Endothelial cell of umbilical vein (primary cell): Measurements from ENCODE around the gene ADAMTS6. TPM values are rescaled to one million over a fixed set of nuclear protein-coding genes. Genes with fewer than 3 reads are reported as not detected.

Experiments used
- BruUV-seq: library from RNA; stranded (reverse); fragments of 400-500 nt; replicated peaks from 2 replicates; lab custom pipeline; 2021; lab: Mats Ljungman, UMichigan
- CTCF ChIA-PET: fragments of 300-600, 350-600 bp; sonication (Branson Sonifier 250); formaldehyde crosslinking; loops from one replicate; lab custom pipeline; 2021; ENCODE audit warnings: antibody characterized with exemption, inconsistent platforms; lab: Charles Lee
- POLR2A ChIA-PET: fragments of 300-600, 350-600 bp; sonication (Branson Sonifier 250); formaldehyde crosslinking; loops from one replicate; lab custom pipeline; 2021; ENCODE audit warnings: antibody characterized with exemption, inconsistent platforms; lab: Charles Lee
- DNase-seq: peaks from one replicate; pipeline ENCODE4 v3.0.0-alpha.2; 2011; ENCODE audit warnings: low read depth, low spot score
- FAIRE-seq: peaks from 2 replicates; lab custom pipeline; 2011; peaks lifted over from hg19 to GRCh38; lab: Jason Lieb, UNC
- H2AFZ ChIP-seq: 2 replicates; pipeline ENCODE4 v1.6.0; 2012; ENCODE audit warnings: low read depth, low read length, control low read depth, inconsistent platforms
- H3K27ac ChIP-seq: 2 replicates; pipeline ENCODE4 v1.5.1; 2011; ENCODE audit warnings: low read depth, mild to moderate bottlenecking, control low read depth, low read length, moderate library complexity; ENCODE audit not compliant: insufficient read depth
- H3K27me3 ChIP-seq, 2 experiments: 2 replicates each; pipeline versions ENCODE4 v1.6.0 to v1.6.1; 2011; ENCODE audit warnings: low read length in 2 of 2, mixed read lengths in 1 of 2; ENCODE audit not compliant: control insufficient read depth in 2 of 2, insufficient read depth in 2 of 2
- H3K36me3 ChIP-seq, 2 experiments: 2 replicates in 1 of 2; 3 replicates in 1 of 2; pipeline ENCODE4 v1.5.1; 2011; ENCODE audit warnings: low read length in 2 of 2, mild to moderate bottlenecking in 1 of 2, moderate library complexity in 1 of 2; ENCODE audit not compliant: control insufficient read depth in 2 of 2, insufficient read depth in 2 of 2; ENCODE audit errors: extremely low read depth in 1 of 2
- H3K4me1 ChIP-seq: 3 replicates; pipeline ENCODE4 v1.5.1; 2011; ENCODE audit warnings: mild to moderate bottlenecking, low read length; ENCODE audit not compliant: control insufficient read depth, insufficient read depth; ENCODE audit errors: extremely low read depth
- H3K4me2 ChIP-seq: 2 replicates; pipeline ENCODE4 v1.6.1; 2011; ENCODE audit warnings: low read length, control low read depth, mixed read lengths; ENCODE audit not compliant: insufficient read depth
- H3K4me3 ChIP-seq, 3 experiments: fragments of 200-600 bp in 1 of 3; sonication (generic), shearing (Covaris generic) in 1 of 3; replicated peaks in 1 of 3; 2 replicates each; pipeline ENCODE4 v1.5.1; 2011 to 2016; ENCODE audit warnings: control low read depth in 3 of 3, low read length in 3 of 3, mild to moderate bottlenecking in 2 of 3, inconsistent platforms in 1 of 3, low read depth in 1 of 3, moderate library complexity in 1 of 3; ENCODE audit not compliant: insufficient read depth in 1 of 3
- H3K79me2 ChIP-seq: 2 replicates; pipeline ENCODE4 v1.6.0; 2012; ENCODE audit warnings: low read length, inconsistent platforms; ENCODE audit not compliant: control insufficient read depth, insufficient read depth
- H3K9ac ChIP-seq: replicated peaks from 2 replicates; pipeline ENCODE3; 2011; ENCODE audit warnings: low read length, control low read depth; ENCODE audit not compliant: insufficient read depth; ENCODE audit errors: extremely low read depth
- H3K9me1 ChIP-seq: replicated peaks from 3 replicates; pipeline ENCODE4 v1.6.0; 2011; ENCODE audit warnings: mild to moderate bottlenecking, low read length; ENCODE audit not compliant: control insufficient read depth, insufficient read depth; ENCODE audit errors: extremely low read depth
- H3K9me3 ChIP-seq: replicated peaks from 2 replicates; pipeline ENCODE4 v1.5.1; 2012; ENCODE audit warnings: low read length, inconsistent platforms; ENCODE audit not compliant: control insufficient read depth, insufficient read depth
- H4K20me1 ChIP-seq: replicated peaks from 2 replicates; pipeline ENCODE3; 2011; ENCODE audit warnings: mild to moderate bottlenecking, low read length; ENCODE audit not compliant: control insufficient read depth, insufficient read depth; ENCODE audit errors: extremely low read depth
- CTCF ChIP-seq, 2 donors: IDR thresholded peaks; 1 replicate in 1 of 2; 2 replicates in 1 of 2; pipeline ENCODE4 v1.5.1; 2011; ENCODE audit warnings: low read length in 2 of 2, mild to moderate bottlenecking in 2 of 2, moderate library complexity in 2 of 2, control low read depth in 1 of 2, inconsistent platforms in 1 of 2, low read depth in 1 of 2; ENCODE audit not compliant: insufficient read depth in 1 of 2; ENCODE audit errors: extremely low read depth in 1 of 2
- EZH2 ChIP-seq: IDR thresholded peaks from 2 replicates; pipeline ENCODE4 v1.6.1; 2012; ENCODE audit warnings: borderline replicate concordance, low read depth, mild to moderate bottlenecking, moderate library complexity, low read length, inconsistent platforms; ENCODE audit not compliant: severe bottlenecking
- FOS ChIP-seq: IDR thresholded peaks from 2 replicates; pipeline ENCODE4 v1.6.1; 2011; ENCODE audit warnings: mild to moderate bottlenecking, low read length, moderate library complexity, borderline replicate concordance; ENCODE audit not compliant: insufficient read depth
- GATA2 ChIP-seq: IDR thresholded peaks from 2 replicates; pipeline ENCODE4 v1.7.0; 2011; ENCODE audit warnings: low read depth, mild to moderate bottlenecking, moderate library complexity, mixed read lengths, low read length; ENCODE audit not compliant: insufficient read length, insufficient read depth
- JUN ChIP-seq: IDR thresholded peaks from 2 replicates; pipeline ENCODE4 v1.6.1; 2011; ENCODE audit warnings: borderline replicate concordance, low read depth; ENCODE audit not compliant: insufficient read length, insufficient read depth
- MAX ChIP-seq: IDR thresholded peaks from 2 replicates; pipeline ENCODE4 v1.6.1; 2011; ENCODE audit not compliant: insufficient read depth, insufficient read length
- MYC ChIP-seq: IDR thresholded peaks from one replicate; pipeline ENCODE4 v1.6.1; 2011; ENCODE audit warnings: mild to moderate bottlenecking, low read depth, low read length
- POLR2A ChIP-seq: IDR thresholded peaks from 2 replicates; pipeline ENCODE4 v1.6.1; 2012; ENCODE audit warnings: low read depth, mild to moderate bottlenecking, control low read depth, low read length
- POLR2AphosphoS5 ChIP-seq: IDR thresholded peaks from 2 replicates; pipeline ENCODE4 v1.6.1; 2012; ENCODE audit warnings: low read depth, mild to moderate bottlenecking, control low read depth, low read length, moderate library complexity; ENCODE audit not compliant: insufficient read depth
- dilution Hi-C: fragments of 300-500 bp; cut with MboI; formaldehyde crosslinking; loops from one replicate; pipeline ENCODE4 v1.15.0; 2019; ENCODE audit warnings: low sequenced_read_pairs; ENCODE audit not compliant: extremely low pct_ligation_motif_present
- intact Hi-C: fragments of 100-400 bp; cut with micrococcal nuclease; formaldehyde crosslinking; loops from one replicate; pipeline ENCODE4 v1.10.0; 2022
- polyA plus RNA-seq, 4 experiments: library from polyadenylated mRNA; depleted of rRNA in 3 of 4; stranded (reverse) in 3 of 4; unstranded in 1 of 4; fragments of >200 nt; gene quantifications; 2 replicates each; pipeline versions ENCODE4 v1.2.1 to v1.2.3, GENCODE V29; 2011 to 2012; ENCODE audit warnings: missing spikeins in 1 of 4
- total RNA-seq: library from RNA; stranded (reverse); gene quantifications from 2 replicates; pipeline ENCODE4 v1.2.3, GENCODE V29; 2021

Gene ADAMTS6
- total and polyA plus RNA-seq, 2 donors (not counting 3 experiments of a cell fraction or from before 2014, with no cell fraction given), result 20.4 to 43.4 TPM

- BruUV-seq, result TSS peak; percentile 19
Observed at GRCh38 chr5:65359569-65359968, 122.2 kb downstream of the ADAMTS6 start.

More at GRCh38 chr5:65359569-65359968, 122.2 kb downstream of the ADAMTS6 start:
- DNase-seq (peak; percentile 68), FAIRE-seq (no peak)
- Histone ChIP-seq H2AFZ (no peak overlapping the region), H3K27ac (no peak overlapping the region), H3K9me1 (no peaks in the 10 kb centered on the region), H3K4me2 (peak overlapping the region; percentile 49), H3K27me3 (no peaks in the 10 kb centered on the region), H3K36me3 (no peaks in the 10 kb centered on the region), H4K20me1 (no peaks in the 10 kb centered on the region), H3K79me2 (peaks cover 19% of the 10 kb centered on the region), H3K9me3 (no peaks in the 10 kb centered on the region), H3K9ac (no peak overlapping the region), H3K4me1 (peaks cover 15% of the 10 kb centered on the region), H3K4me3 (no peak overlapping the region)
- CTCF ChIA-PET, result no interaction called here
- intact Hi-C loops, result no loop called here
- POLR2A ChIA-PET, result no interaction called here
- TF ChIP-seq POLR2AphosphoS5 (no peak), FOS (no peak), POLR2A (no peak), EZH2 (no peak), GATA2 (no peak), CTCF (IDR thresholded peaks at IDR 0.05; ENCODE audit: extremely low read depth in 1 of 2, insufficient read depth in 1 of 2, low read depth in 1 of 2, low read length in 2 of 2) (no peak), MAX (no peak), MYC (no peak), JUN (no peak)
- dilution Hi-C loops, result no loop called here
